Adrenal gland (tissue), 5 donors: ENCODE results near the gene CCHCR1.

ENCODE experiments used
- CTCF ChIP-seq, 6 experiments: fragments of 450-650 bp in 4 of 6; fragments of 200-600 bp in 2 of 6; sonication (generic) in 1 of 6; IDR thresholded peaks; 1 replicate in 5 of 6; 2 replicates in 1 of 6; pipeline versions ENCODE4 v1.5.1 to v1.8.0; 2016 to 2021; ENCODE audit warnings: antibody characterized with exemption in 6 of 6, mild to moderate bottlenecking in 2 of 6, moderate library complexity in 1 of 6
- POLR2A ChIP-seq, 2 donors: fragments of 450-650 bp; IDR thresholded peaks; one replicate each; pipeline ENCODE4 v1.6.1; 2017; ENCODE audit warnings: antibody characterized with exemption in 2 of 2, mild to moderate bottlenecking in 2 of 2, moderate library complexity in 1 of 2
- donor health status: DM: no; HTN: no; CAD: no.

- no peak for TF ChIP-seq CTCF (IDR thresholded peaks at IDR 0.05)
- TF ChIP-seq POLR2A (IDR thresholded peaks at IDR 0.05), result no peak
Measured at GRCh38 chr6:31140643-31141042, 17.0 kb downstream of the CCHCR1 start.
